ENCODE results near the gene CASZ1. TPM values are rescaled to one million over a fixed set of nuclear protein-coding genes. Genes with fewer than 3 reads are reported as not detected.

Gene CASZ1
- total RNA-seq, 4 donors from 2014 or later, result 21.9 to 60.2 (median 29.6) TPM

GRCh38 chr1:10615332-10615731 is 181.1 kb downstream of the CASZ1 start:
- intact Hi-C loops (cut with DNase I), result no loop called here
- DNase-seq (ENCODE audit: extremely low spot score), result no peak
- Histone ChIP-seq H3K27me3 (no peaks in the 10 kb centered on the region), H3K36me3 (peaks cover 0 to 21% (median 5%) of the 10 kb centered on the region in 4 donors), H3K4me3 (no peak overlapping the region), H3K27ac (replicated peaks in 1 of 4) (no peak overlapping the region), H3K4me1 (peaks cover 0 to 4% (median 0%) of the 10 kb centered on the region in 4 donors), H3K9me3 (no peaks in the 10 kb centered on the region)
- 92% methylated on average over 13 of the region's 13 CpGs for WGBS
- TF ChIP-seq EP300 (IDR thresholded peaks at IDR 0.05), result no peak
- no peak for TF ChIP-seq POLR2A (IDR thresholded peaks at IDR 0.05; ENCODE audit: low read depth)
- TF ChIP-seq POLR2AphosphoS5 (IDR thresholded peaks at IDR 0.05), result no peak
- TF ChIP-seq CTCF (IDR thresholded peaks at IDR 0.05), result no peak

- Histone ChIP-seq H3K27me3 (no peaks in the 10 kb centered on the region), H3K4me3 (no peak overlapping the region), H3K4me1 (peaks cover 0 to 4% (median 0%) of the 10 kb centered on the region in 4 donors), H3K27ac (replicated peaks in 1 of 4) (no peak overlapping the region), H3K36me3 (peaks cover 0 to 21% (median 5%) of the 10 kb centered on the region in 4 donors), H3K9me3 (no peaks in the 10 kb centered on the region)
- 93% methylated on average over 18 of the region's 18 CpGs for WGBS
- DNase-seq (ENCODE audit: extremely low spot score), result no peak
- TF ChIP-seq POLR2A (IDR thresholded peaks at IDR 0.05; ENCODE audit: low read depth) (no peak), EP300 (IDR thresholded peaks at IDR 0.05) (no peak), POLR2AphosphoS5 (IDR thresholded peaks at IDR 0.05) (no peak), CTCF (IDR thresholded peaks at IDR 0.05) (no peak)
- intact Hi-C loops (cut with DNase I), result no loop called here
Observed at GRCh38 chr1:10614377-10615225, 181.8 kb downstream of the CASZ1 start.

- no peak for TF ChIP-seq POLR2AphosphoS5 (IDR thresholded peaks at IDR 0.05)
- no peak for TF ChIP-seq EP300 (IDR thresholded peaks at IDR 0.05)
- TF ChIP-seq POLR2A (IDR thresholded peaks at IDR 0.05; ENCODE audit: low read depth), result no peak
- TF ChIP-seq CTCF (IDR thresholded peaks at IDR 0.05), result no peak
- no peak overlapping the region for H3K4me3 ChIP-seq
- H3K4me1 ChIP-seq, result peaks cover 0 to 4% (median 0%) of the 10 kb centered on the region in 4 donors
- 96% methylated on average over 5 of the region's 8 CpGs for WGBS
- no peaks in the 10 kb centered on the region for H3K27me3 ChIP-seq
- no peak for DNase-seq (ENCODE audit: extremely low spot score)
- intact Hi-C loops (cut with DNase I), result no loop called here
- H3K9me3 ChIP-seq, result no peaks in the 10 kb centered on the region
- H3K36me3 ChIP-seq, result peaks cover 0 to 21% (median 5%) of the 10 kb centered on the region in 4 donors
- no peak overlapping the region for H3K27ac ChIP-seq (replicated peaks in 1 of 4)
Observed at GRCh38 chr1:10613861-10614260, 182.6 kb downstream of the CASZ1 start.

DNA sequence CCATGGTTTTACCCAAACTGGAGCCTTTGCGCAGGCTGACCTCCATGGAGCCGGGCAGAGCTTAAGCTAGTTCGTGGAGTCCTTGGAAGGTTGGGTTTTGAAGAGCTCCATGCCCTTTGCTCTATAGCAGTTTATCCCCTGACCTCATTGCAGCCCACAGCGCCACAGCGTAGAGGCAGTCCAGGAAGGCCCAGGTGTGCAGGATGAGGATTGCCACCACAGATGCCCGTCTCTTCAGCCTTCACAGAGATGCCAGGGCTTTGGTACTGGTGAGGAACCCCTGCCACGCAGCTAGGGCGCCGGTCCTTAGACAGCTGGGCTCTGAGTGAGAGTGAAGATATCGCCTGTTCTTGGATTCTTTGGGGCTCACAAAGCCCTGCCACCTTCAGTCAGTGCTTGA is 183.1 kb downstream of the CASZ1 start:
- DNase-seq (ENCODE audit: extremely low spot score), result no peak
- no peak for TF ChIP-seq EP300 (IDR thresholded peaks at IDR 0.05)
- no peak for TF ChIP-seq POLR2A (IDR thresholded peaks at IDR 0.05; ENCODE audit: low read depth)
- TF ChIP-seq POLR2AphosphoS5 (IDR thresholded peaks at IDR 0.05), result no peak
- no peak for TF ChIP-seq CTCF (IDR thresholded peaks at IDR 0.05)
- intact Hi-C loops (cut with DNase I), result no loop called here
- 100% methylated on average over 7 of the region's 10 CpGs for WGBS
- peaks cover 0 to 18% (median 3%) of the 10 kb centered on the region in 4 donors for H3K36me3 ChIP-seq
- H3K27me3 ChIP-seq, result no peaks in the 10 kb centered on the region
- H3K9me3 ChIP-seq, result no peaks in the 10 kb centered on the region
- H3K4me1 ChIP-seq, result peaks cover 0 to 4% (median 0%) of the 10 kb centered on the region in 4 donors
- no peak overlapping the region for H3K27ac ChIP-seq (replicated peaks in 1 of 4)
- no peak overlapping the region for H3K4me3 ChIP-seq
